HG03097 (cell line): ENCODE data around the gene SLX4IP.

Source experiments
- ATAC-seq: cut with Tn5 transposase; IDR thresholded peaks from one replicate; pipeline ENCODE4 v1.9.1; 2021; ENCODE audit not compliant: unreplicated experiment, low FRiP score

SLX4IP gene

GRCh38 chr20:10655720-10656669 is 220.9 kb downstream of the SLX4IP start:
- ATAC-seq = no peak

GRCh38 chr20:10657453-10657852 is 222.3 kb downstream of the SLX4IP start:
- ATAC-seq = no peak

GRCh38 chr20:10658051-10658823 is 223.1 kb downstream of the SLX4IP start:
- no peak for ATAC-seq

- no peak for ATAC-seq
Measured at GRCh38 chr20:10658876-10659632, 223.9 kb downstream of the SLX4IP start.

- no peak for ATAC-seq
Measured at GRCh38 chr20:10659651-10660601, 224.8 kb downstream of the SLX4IP start.

GRCh38 chr20:10660661-10661060 is 225.6 kb downstream of the SLX4IP start:
- ATAC-seq = no peak

GRCh38 chr20:10661261-10661660 is 226.2 kb downstream of the SLX4IP start:
- ATAC-seq = no peak

- ATAC-seq = no peak
Measured at GRCh38 chr20:10662151-10662550, 227.0 kb downstream of the SLX4IP start.

GRCh38 chr20:10662661-10663458 is 227.8 kb downstream of the SLX4IP start:
- ATAC-seq = no peak

- no peak for ATAC-seq
Measured at GRCh38 chr20:10663756-10664155, 228.7 kb downstream of the SLX4IP start.

- ATAC-seq = no peak
Measured at GRCh38 chr20:10665027-10665561, 230.0 kb downstream of the SLX4IP start.

- ATAC-seq = no peak
Measured at GRCh38 chr20:10665791-10666190, 230.7 kb downstream of the SLX4IP start.

- no peak for ATAC-seq
Measured at GRCh38 chr20:10666221-10667076, 231.3 kb downstream of the SLX4IP start.

- ATAC-seq = no peak
Measured at GRCh38 chr20:10667077-10667401, 231.9 kb downstream of the SLX4IP start.

- no peak for ATAC-seq
Measured at GRCh38 chr20:10667560-10668167, 232.6 kb downstream of the SLX4IP start.

- ATAC-seq = no peak
Measured at GRCh38 chr20:10668677-10669368, 233.7 kb downstream of the SLX4IP start.
